Measurements from ENCODE around the gene TACR2. TPM values are rescaled to one million over a fixed set of nuclear protein-coding genes. Genes with fewer than 3 reads are reported as not detected.

TACR2 gene
- total RNA-seq, 1 experiment from 2014 or later = 0.26 TPM

- H3K27me3 Mint-ChIP-seq (ENCODE audit: unreplicated experiment) = no peaks in the 10 kb centered on the region
- TF ChIP-seq CTCF (IDR thresholded peaks at IDR 0.05; ENCODE audit: unreplicated experiment) = no peak
- no TSS peak for BruUV-seq (replicated peaks)
- DNase-seq = no peak
- no peak overlapping the region for H3K27ac Mint-ChIP-seq (ENCODE audit: unreplicated experiment)
- H3K9me3 Mint-ChIP-seq (ENCODE audit: low read depth, unreplicated experiment) = no peaks in the 10 kb centered on the region
- intact Hi-C loops (cut with micrococcal nuclease; ENCODE audit: unreplicated experiment) = no loop called here
- H3K36me3 Mint-ChIP-seq (ENCODE audit: insufficient read depth, unreplicated experiment) = peaks cover 3% of the 10 kb centered on the region
- no peak overlapping the region for H3K4me3 Mint-ChIP-seq (ENCODE audit: low read depth, unreplicated experiment)
- CTCF ChIA-PET = no interaction called here
- H3K4me1 Mint-ChIP-seq (ENCODE audit: low read depth, unreplicated experiment) = peaks cover 10% of the 10 kb centered on the region
Measured at GRCh38 chr10:69414036-69415018, 2.4 kb downstream of the TACR2 start.

- peak; percentile 55 for TF ChIP-seq CTCF (IDR thresholded peaks at IDR 0.05; ENCODE audit: unreplicated experiment)
- peak; percentile 53 for DNase-seq
- Mint-ChIP-seq H3K27me3 (ENCODE audit: unreplicated experiment) (no peaks in the 10 kb centered on the region), H3K36me3 (ENCODE audit: insufficient read depth, unreplicated experiment) (peaks cover 11% of the 10 kb centered on the region), H3K9me3 (ENCODE audit: low read depth, unreplicated experiment) (no peaks in the 10 kb centered on the region), H3K27ac (ENCODE audit: unreplicated experiment) (no peak overlapping the region), H3K4me3 (ENCODE audit: low read depth, unreplicated experiment) (no peak overlapping the region), H3K4me1 (ENCODE audit: low read depth, unreplicated experiment) (peaks cover 13% of the 10 kb centered on the region)
- no TSS peak for BruUV-seq (replicated peaks)
- intact Hi-C loops (cut with micrococcal nuclease; ENCODE audit: unreplicated experiment) = no loop called here
- CTCF ChIA-PET = no interaction called here
Measured at GRCh38 chr10:69413221-69413865, 3.4 kb downstream of the TACR2 start.

GRCh38 chr10:69412232-69412790 lies 4.4 kb downstream of the TACR2 start:
- intact Hi-C loops (cut with micrococcal nuclease; ENCODE audit: unreplicated experiment) = no loop called here
- no peak overlapping the region for H3K27ac Mint-ChIP-seq (ENCODE audit: unreplicated experiment)
- H3K9me3 Mint-ChIP-seq (ENCODE audit: low read depth, unreplicated experiment) = no peaks in the 10 kb centered on the region
- H3K27me3 Mint-ChIP-seq (ENCODE audit: unreplicated experiment) = no peaks in the 10 kb centered on the region
- peaks cover 20% of the 10 kb centered on the region for H3K36me3 Mint-ChIP-seq (ENCODE audit: insufficient read depth, unreplicated experiment)
- no peak for DNase-seq
- CTCF ChIA-PET = interaction anchor here (0.6 kb wide), 1 partner anchor 29 kb away, joined by 3 read pairs; no protein-coding TSS in a partner anchor
- peaks cover 15% of the 10 kb centered on the region for H3K4me1 Mint-ChIP-seq (ENCODE audit: low read depth, unreplicated experiment)
- no peak overlapping the region for H3K4me3 Mint-ChIP-seq (ENCODE audit: low read depth, unreplicated experiment)
- TF ChIP-seq CTCF (IDR thresholded peaks at IDR 0.05; ENCODE audit: unreplicated experiment) = no peak
- BruUV-seq (replicated peaks) = no TSS peak

- Mint-ChIP-seq H3K36me3 (ENCODE audit: insufficient read depth, unreplicated experiment) (peaks cover 21% of the 10 kb centered on the region), H3K27ac (ENCODE audit: unreplicated experiment) (no peak overlapping the region)
- intact Hi-C loops (cut with micrococcal nuclease; ENCODE audit: unreplicated experiment) = no loop called here
Measured at GRCh38 chr10:69411476-69411875, 5.2 kb downstream of the TACR2 start.

More at GRCh38 chr10:69411476-69411875, 5.2 kb downstream of the TACR2 start:
- no peaks in the 10 kb centered on the region for H3K9me3 Mint-ChIP-seq (ENCODE audit: low read depth, unreplicated experiment)
- H3K4me3 Mint-ChIP-seq (ENCODE audit: low read depth, unreplicated experiment) = no peak overlapping the region
- H3K27me3 Mint-ChIP-seq (ENCODE audit: unreplicated experiment) = no peaks in the 10 kb centered on the region
- no TSS peak for BruUV-seq (replicated peaks)
- peaks cover 17% of the 10 kb centered on the region for H3K4me1 Mint-ChIP-seq (ENCODE audit: low read depth, unreplicated experiment)
- TF ChIP-seq CTCF (IDR thresholded peaks at IDR 0.05; ENCODE audit: unreplicated experiment) = no peak
- CTCF ChIA-PET = interaction anchor here (0.7 kb wide), 1 partner anchor 278 kb away, joined by 3 read pairs; no protein-coding TSS in a partner anchor
- no peak for DNase-seq

All from Calu3 (cell line).